HG03521 (cell line): Measurements from ENCODE around the gene CTDSP1.

Experiments
- ATAC-seq: cut with Tn5 transposase; IDR thresholded peaks from one replicate; pipeline ENCODE4 v1.9.1; 2021; ENCODE audit warnings: mild to moderate bottlenecking, moderate library complexity; ENCODE audit not compliant: unreplicated experiment

Gene CTDSP1

DNA sequence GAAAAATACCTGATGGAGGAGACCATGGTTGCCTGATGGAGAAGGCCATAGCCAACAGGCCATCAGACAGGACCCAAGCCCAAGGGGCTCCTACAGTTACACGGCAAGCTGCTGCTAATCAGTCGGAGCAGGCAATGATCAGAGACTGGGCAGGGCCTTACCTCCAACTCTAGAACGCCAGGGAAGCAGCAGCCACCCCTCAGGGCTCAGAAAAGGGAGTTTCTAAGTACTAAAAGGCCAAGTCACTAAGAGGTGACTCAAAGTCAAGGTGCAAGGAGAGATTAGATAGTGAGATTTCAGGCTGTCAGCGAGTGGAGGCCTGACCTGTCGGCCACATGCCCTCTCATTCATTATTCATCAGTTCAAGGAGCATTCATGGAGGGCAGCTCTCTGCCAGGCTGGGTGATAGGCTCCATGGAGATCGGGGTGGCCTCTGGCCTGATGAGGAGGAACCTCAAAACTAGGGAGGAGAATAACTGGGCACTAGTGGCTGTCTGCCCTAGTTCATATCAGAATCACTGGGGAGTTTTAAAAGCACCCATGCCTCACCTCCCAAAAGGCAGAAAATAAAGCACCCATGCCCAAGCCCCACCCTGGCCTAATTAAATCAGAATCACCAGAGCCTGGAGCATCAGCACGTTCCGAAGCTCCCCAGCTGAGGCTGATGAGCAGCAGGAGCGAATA is 22.9 kb downstream of the CTDSP1 start:
- no peak for ATAC-seq

GRCh38 chr2:218423584-218423983 is 23.9 kb downstream of the CTDSP1 start:
- no peak for ATAC-seq

GRCh38 chr2:218425531-218425930 is 25.9 kb downstream of the CTDSP1 start:
- ATAC-seq = no peak

DNA sequence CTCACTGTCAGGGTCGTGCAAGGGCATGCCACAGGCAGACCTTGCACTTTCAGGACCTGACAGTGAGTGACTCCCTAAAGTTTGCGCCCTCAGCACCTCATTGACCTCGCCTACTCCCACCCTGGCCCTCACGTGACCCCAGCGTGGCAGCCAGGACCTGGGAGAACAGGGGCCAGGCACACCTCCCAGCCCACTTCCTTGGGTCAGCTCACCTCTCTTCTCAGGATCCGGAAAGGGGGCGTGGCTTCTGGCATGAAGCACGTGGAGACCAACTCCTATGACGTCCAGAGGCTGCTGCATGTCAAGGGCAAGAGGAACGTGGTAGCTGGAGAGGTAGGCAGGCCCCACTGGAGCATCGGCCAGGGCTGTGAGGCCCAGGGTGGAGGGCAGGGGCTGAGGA is 28.1 kb downstream of the CTDSP1 start:
- ATAC-seq = no peak

GRCh38 chr2:218428846-218429558 is 29.3 kb downstream of the CTDSP1 start:
- ATAC-seq = no peak

DNA sequence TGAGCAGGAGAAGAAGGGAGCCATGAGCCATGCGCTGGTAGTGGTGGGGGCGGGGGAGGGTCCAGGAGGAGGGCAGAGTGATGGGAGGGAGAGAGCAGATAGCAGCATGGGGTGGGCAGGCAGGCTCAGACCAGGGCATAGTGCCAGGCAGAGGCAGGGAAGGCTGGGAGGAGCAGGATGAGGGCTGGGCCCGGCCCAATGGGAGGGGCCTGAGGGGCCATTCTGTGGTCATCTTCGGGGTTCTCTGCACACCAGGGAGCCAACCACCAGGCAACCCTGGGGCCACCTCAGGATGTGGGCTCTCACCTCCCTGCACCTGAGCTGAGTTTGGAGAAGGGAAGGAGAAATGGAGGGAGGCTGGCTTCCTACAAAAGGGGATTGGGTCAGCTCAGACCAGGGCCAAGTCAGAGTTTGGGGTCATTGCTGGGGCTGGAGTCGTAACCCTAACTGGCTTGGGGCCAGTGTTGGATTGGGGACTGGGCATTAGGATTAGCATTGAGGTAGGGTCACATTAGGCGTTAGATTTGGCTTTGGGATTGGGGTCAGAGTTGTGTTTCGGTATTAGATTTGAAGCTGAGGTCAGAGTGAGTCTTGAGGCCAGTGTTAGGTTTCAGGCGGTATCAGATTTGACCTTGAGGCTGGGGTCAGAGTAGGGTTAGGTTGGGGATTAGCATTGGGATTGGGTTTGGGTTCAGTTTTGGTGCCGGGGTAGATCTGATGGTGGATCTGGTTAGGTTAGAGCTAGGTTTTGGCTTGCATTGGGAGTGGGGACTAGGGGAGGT is 30.4 kb downstream of the CTDSP1 start:
- no peak for ATAC-seq

DNA sequence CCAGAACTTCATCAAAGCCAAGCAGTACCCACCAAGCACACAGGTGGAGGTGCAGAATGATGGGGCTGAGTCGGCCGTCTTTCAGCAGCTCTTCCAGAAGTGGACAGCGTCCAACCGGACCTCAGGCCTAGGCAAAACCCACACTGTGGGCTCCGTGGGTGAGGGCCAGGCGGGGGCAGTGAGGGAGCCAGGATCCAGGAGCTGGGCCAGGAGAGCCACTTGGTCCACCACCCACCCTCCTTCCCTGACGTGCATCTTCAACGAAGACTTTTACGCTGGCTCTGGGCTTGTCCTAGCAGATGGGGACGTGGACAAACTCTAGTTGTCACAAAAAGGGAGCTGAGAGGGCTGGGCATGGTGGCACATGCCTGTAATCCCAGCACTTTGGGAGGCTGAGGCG is 31.1 kb downstream of the CTDSP1 start:
- no peak for ATAC-seq

DNA sequence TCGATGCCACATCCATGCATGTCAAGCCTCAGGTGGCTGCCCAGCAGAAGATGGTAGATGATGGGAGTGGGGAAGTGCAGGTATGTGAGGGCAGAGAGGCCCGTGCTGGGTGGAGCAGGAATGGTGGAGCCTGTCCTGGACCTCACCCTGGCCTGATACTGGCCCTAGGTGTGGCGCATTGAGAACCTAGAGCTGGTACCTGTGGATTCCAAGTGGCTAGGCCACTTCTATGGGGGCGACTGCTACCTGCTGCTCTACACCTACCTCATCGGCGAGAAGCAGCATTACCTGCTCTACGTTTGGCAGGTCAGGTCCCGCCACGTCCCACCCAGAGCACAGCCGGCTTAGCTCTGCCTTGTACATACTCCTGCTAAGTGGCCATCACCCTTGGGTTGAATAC is 32.2 kb downstream of the CTDSP1 start:
- ATAC-seq = no peak

DNA sequence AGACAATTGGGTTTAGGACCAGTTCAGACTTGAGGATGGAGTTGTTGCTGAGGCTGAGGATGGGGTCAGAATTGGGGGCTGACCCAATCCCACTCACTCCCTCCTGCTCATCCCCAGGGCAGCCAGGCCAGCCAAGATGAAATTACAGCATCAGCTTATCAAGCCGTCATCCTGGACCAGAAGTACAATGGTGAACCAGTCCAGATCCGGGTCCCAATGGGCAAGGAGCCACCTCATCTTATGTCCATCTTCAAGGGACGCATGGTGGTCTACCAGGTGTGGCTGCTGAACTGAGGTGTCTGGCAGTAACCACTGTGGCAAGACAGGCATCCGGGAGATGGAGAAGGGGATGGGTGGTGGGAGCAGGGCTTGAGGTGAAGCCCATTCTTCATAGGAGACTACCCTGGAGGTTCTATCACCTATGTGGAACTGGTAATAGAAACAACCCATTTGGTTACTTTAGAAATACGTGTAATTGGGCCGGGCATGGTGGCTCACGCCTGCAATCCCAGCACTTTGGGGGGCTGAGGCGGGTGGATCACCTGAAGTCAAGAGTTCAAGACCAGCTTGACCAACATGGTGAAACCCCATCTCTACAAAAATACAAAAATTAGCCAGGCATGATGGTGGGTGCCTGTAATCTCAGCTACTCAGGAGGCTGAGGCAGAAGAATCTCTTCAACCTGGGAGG is 33.2 kb downstream of the CTDSP1 start:
- no peak for ATAC-seq

GRCh38 chr2:218434456-218434855 is 34.8 kb downstream of the CTDSP1 start:
- ATAC-seq = no peak

DNA sequence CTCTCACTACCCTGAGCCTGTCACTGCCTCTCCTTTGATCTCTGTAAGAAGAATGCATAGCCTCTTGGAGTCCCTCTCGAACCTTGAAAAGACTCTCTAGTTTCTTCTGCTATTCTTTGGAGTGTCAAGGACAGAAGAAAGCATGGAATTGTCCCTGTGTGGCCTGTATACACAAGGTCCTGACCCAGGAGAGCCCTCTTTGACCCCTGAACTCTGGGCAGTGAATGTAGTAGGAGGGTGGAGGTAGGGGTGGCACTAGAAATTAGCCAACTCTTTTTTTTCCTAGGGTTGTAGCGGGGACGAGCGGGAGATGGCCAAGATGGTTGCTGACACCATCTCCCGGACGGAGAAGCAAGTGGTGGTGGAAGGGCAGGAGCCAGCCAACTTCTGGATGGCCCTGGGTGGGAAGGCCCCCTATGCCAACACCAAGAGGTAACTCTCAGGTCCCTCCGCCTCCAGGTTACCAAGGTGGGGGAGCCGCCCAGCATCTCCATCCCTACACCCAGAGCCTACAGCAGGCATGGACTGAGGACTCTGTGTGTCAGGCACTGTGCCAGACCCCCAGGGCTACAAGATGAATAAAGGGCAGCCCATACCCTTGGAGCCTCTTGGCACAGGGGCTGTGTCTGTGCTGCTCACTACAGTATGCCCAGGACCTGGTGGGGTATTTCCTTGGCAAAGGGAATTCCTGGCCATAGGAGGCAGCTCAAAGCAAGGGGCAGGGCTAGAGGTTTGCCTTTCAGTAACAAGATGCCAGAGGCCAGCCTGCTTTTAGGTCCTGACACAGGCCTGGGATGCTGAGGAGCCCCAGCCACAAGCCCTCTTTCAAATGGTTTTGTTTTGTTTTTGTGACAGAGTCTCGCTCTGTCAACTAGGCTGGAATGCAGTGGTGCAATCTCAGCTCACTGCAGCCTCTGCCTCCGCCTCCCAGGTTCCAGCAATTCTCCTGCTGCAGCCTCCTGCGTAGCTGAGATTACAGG is 35.6 kb downstream of the CTDSP1 start:
- no peak for ATAC-seq

DNA sequence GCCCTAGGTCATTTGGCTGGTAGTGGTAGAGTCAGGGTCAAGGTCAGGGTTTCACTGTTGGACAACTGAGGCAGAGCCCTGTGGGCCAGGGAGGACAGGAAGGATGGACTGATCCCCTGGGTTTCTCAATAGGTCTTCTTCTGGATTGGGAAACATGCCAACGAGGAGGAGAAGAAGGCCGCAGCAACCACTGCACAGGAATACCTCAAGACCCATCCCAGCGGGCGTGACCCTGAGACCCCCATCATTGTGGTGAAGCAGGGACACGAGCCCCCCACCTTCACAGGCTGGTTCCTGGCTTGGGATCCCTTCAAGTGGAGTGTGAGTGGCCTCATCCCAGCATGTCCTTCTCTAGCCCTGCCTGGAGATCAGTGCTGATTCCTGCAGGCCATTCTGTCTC is 37.3 kb downstream of the CTDSP1 start:
- ATAC-seq = no peak

- ATAC-seq = no peak
Observed at GRCh38 chr2:218437969-218438368, 38.3 kb downstream of the CTDSP1 start.

- no peak for ATAC-seq
Observed at GRCh38 chr2:218438596-218438995, 38.9 kb downstream of the CTDSP1 start.

- ATAC-seq = no peak
Observed at GRCh38 chr2:218444692-218445357, 45.2 kb downstream of the CTDSP1 start.

GRCh38 chr2:218445602-218446001 is 45.9 kb downstream of the CTDSP1 start:
- no peak for ATAC-seq

GRCh38 chr2:218446547-218446946 is 46.9 kb downstream of the CTDSP1 start:
- no peak for ATAC-seq

DNA sequence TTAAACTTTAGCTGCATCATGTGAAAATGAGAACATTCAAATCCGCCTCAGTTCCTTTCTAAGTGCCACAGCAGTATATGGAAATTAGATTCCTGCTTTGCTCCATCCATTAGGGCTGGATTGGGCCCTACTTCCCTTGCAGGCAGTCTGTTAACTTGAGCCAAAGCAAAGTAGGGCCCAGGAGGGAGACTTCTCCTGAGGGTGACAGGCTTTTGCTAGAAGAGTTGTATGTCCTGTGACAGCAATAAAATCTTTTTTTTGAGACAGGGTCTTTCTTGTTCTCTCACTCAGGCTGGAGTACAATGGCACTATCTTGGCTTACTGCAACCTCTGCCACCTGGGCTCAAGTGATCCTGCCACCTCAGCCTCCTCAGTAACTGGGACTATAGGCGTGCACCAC is 47.4 kb downstream of the CTDSP1 start:
- ATAC-seq = no peak

GRCh38 chr2:218448934-218449333 is 49.3 kb downstream of the CTDSP1 start:
- no peak for ATAC-seq

GRCh38 chr2:218452079-218452478 is 52.4 kb downstream of the CTDSP1 start:
- no peak for ATAC-seq
